GM23338 (cell line): ENCODE measurements around the gene RXRB. TPM values are rescaled to one million over a fixed set of nuclear protein-coding genes. Genes with fewer than 3 reads are reported as not detected.
A peak's percentile ranks its signal among the peaks of the same experiment; 100 is the strongest.

Source experiments
- ATAC-seq: fragments of 200-7000 bp; cut with Tn5 transposase; 3 replicates; pipeline ENCODE4 v1.9.1; 2020
- DNase-seq: peaks from one replicate; pipeline ENCODE4 v3.0.0-alpha.2; 2015; ENCODE audit warnings: low spot score
- H2AFZ ChIP-seq: fragments of 200-600 bp; sonication (generic); 2 replicates; pipeline ENCODE4 v1.8.0; 2016; ENCODE audit warnings: antibody characterized with exemption, mild to moderate bottlenecking, moderate library complexity
- H3F3A ChIP-seq: fragments of 200-600 bp; sonication (generic); replicated peaks from 2 replicates; pipeline ENCODE4 v1.8.0; 2017; ENCODE audit warnings: antibody characterized with exemption, mixed run types, low read depth
- H3K27ac ChIP-seq: fragments of 200-600 bp; sonication (generic); 2 replicates; pipeline ENCODE4 v1.6.1; 2016; ENCODE audit warnings: low read depth
- H3K27me3 ChIP-seq: fragments of 200-600 bp; sonication (generic); 2 replicates; pipeline ENCODE4 v1.8.0; 2016; ENCODE audit warnings: mild to moderate bottlenecking, mixed run types, moderate library complexity; ENCODE audit not compliant: insufficient read depth
- H3K36me3 ChIP-seq: fragments of 200-600 bp; sonication (generic); 2 replicates; pipeline ENCODE4 v1.8.0; 2016; ENCODE audit warnings: mild to moderate bottlenecking; ENCODE audit not compliant: insufficient read depth
- H3K4me1 ChIP-seq: fragments of 200-600 bp; sonication (generic); 2 replicates; pipeline ENCODE4 v1.8.0; 2016; ENCODE audit warnings: mild to moderate bottlenecking, moderate library complexity; ENCODE audit not compliant: insufficient read depth
- H3K4me2 ChIP-seq: fragments of 200-600 bp; sonication (generic); 2 replicates; pipeline ENCODE4 v1.7.1; 2017; ENCODE audit warnings: mixed run types
- H3K4me3 ChIP-seq: fragments of 200-600 bp; sonication (generic); 2 replicates; pipeline ENCODE4 v1.6.1; 2016; ENCODE audit warnings: mixed run types
- H3K79me2 ChIP-seq: fragments of 200-600 bp; sonication (generic); replicated peaks from 2 replicates; pipeline ENCODE4 v1.8.0; 2017; ENCODE audit warnings: mild to moderate bottlenecking; ENCODE audit not compliant: insufficient read depth
- H3K9me2 ChIP-seq: fragments of 200-600 bp; sonication (generic); 2 replicates; pipeline ENCODE4 v1.8.0; 2017; ENCODE audit not compliant: insufficient read depth
- H4K20me1 ChIP-seq: fragments of 200-600 bp; sonication (generic); replicated peaks from 2 replicates; pipeline ENCODE4 v1.8.0; 2017; ENCODE audit warnings: mild to moderate bottlenecking; ENCODE audit not compliant: insufficient read depth
- H3K27ac Mint-ChIP-seq: 2 replicates; pipeline ENCODE4 v1.8.0; 2020; ENCODE audit warnings: inconsistent platforms, mild to moderate bottlenecking, moderate library complexity, mixed read lengths
- H3K27me3 Mint-ChIP-seq: 3 replicates; pipeline ENCODE4 v1.8.0; 2022; ENCODE audit warnings: low read depth, mild to moderate bottlenecking, moderate library complexity, mixed read lengths, inconsistent platforms; ENCODE audit not compliant: insufficient read depth, poor library complexity
- H3K36me3 Mint-ChIP-seq: 3 replicates; pipeline ENCODE4 v1.8.0; 2021; ENCODE audit warnings: low read depth, mild to moderate bottlenecking, inconsistent platforms, moderate library complexity, mixed read lengths
- H3K4me1 Mint-ChIP-seq: 3 replicates; pipeline ENCODE4 v1.8.0; 2020; ENCODE audit warnings: mild to moderate bottlenecking, inconsistent platforms, mixed read lengths
- H3K4me3 Mint-ChIP-seq: 3 replicates; pipeline ENCODE4 v1.8.0; 2021; ENCODE audit warnings: moderate library complexity, mild to moderate bottlenecking, inconsistent platforms, mixed read lengths
- H3K9me3 Mint-ChIP-seq: 3 replicates; pipeline ENCODE4 v1.8.0; 2020; ENCODE audit warnings: moderate library complexity, mild to moderate bottlenecking, inconsistent platforms, mixed read lengths
- EZH2 ChIP-seq: fragments of 200-600 bp; sonication (generic); IDR thresholded peaks from one replicate; pipeline ENCODE4 v1.8.0; 2017; ENCODE audit warnings: antibody characterized with exemption, mild to moderate bottlenecking, low read depth; ENCODE audit not compliant: unreplicated experiment
- EZH2phosphoT487 ChIP-seq: fragments of 200-600 bp; sonication (generic); IDR thresholded peaks from one replicate; pipeline ENCODE4 v1.8.1; 2018; ENCODE audit warnings: antibody characterized with exemption; ENCODE audit not compliant: unreplicated experiment
- NANOG ChIP-seq: IDR thresholded peaks from 2 replicates; pipeline ENCODE4 v1.6.1; 2016; ENCODE audit warnings: antibody characterized with exemption, borderline replicate concordance
- POLR2AphosphoS5 ChIP-seq: IDR thresholded peaks from 2 replicates; pipeline ENCODE4 v1.6.1; 2016; ENCODE audit warnings: antibody characterized with exemption, low read depth
- REST ChIP-seq: IDR thresholded peaks from one replicate; pipeline ENCODE4 v1.6.1; 2018; ENCODE audit warnings: antibody characterized with exemption; ENCODE audit not compliant: unreplicated experiment
- STAT1 ChIP-seq: IDR thresholded peaks from one replicate; pipeline ENCODE4 v1.6.1; 2016; ENCODE audit warnings: antibody characterized with exemption; ENCODE audit not compliant: unreplicated experiment
- ZNF114 ChIP-seq: fragments of 250-450 bp; sonication (Bioruptor Pico); IDR thresholded peaks from 2 replicates; pipeline ENCODE4 v1.5.0; 2020; ENCODE audit warnings: mild to moderate bottlenecking, moderate library complexity
- ZNF331 ChIP-seq: fragments of 250-450 bp; sonication (Bioruptor Pico); IDR thresholded peaks from 2 replicates; pipeline ENCODE4 v1.5.0; 2020; ENCODE audit warnings: low read depth, mild to moderate bottlenecking, moderate library complexity
- ZNF462 ChIP-seq: fragments of 250-450 bp; sonication (Bioruptor Pico); IDR thresholded peaks from 2 replicates; pipeline ENCODE4 v1.5.0; 2020; ENCODE audit warnings: mild to moderate bottlenecking, moderate library complexity
- polyA plus RNA-seq: library from polyadenylated mRNA; unstranded; fragments of >200 nt; fragmentation: Nextera tagmentation; extraction: Ambion mirVana; gene quantifications from 2 replicates; pipeline ENCODE4 v1.2.1, GENCODE V29; 2016
- total RNA-seq: library from RNA; depleted of rRNA; stranded (reverse); fragments of >200 nt; shearing (Covaris generic); gene quantifications from 2 replicates; pipeline ENCODE4 v1.2.3, GENCODE V29; 2014

The RXRB gene
- total and polyA plus RNA-seq, 2 experiments from 2014 or later = 6.9 to 11.6 TPM

GRCh38 chr6:33193619-33194018, 6.8 kb downstream of the RXRB start:
- Mint-ChIP-seq H3K27ac (no peak overlapping the region), H3K27me3 (peaks cover 21% of the 10 kb centered on the region), H3K4me1 (peaks cover 29% of the 10 kb centered on the region), H3K36me3 (peaks cover 23% of the 10 kb centered on the region), H3K9me3 (no peaks in the 10 kb centered on the region; the same call in 2 of the 3 replicates), H3K4me3 (peak overlapping the region; percentile 67)
- peak overlapping the region; percentile 94 for H3K4me3 ChIP-seq
- H3K9me2 ChIP-seq = no peaks in the 10 kb centered on the region
- no peaks in the 10 kb centered on the region; the same call in 1 of the 2 replicates for H3K36me3 ChIP-seq
- peaks cover 27% of the 10 kb centered on the region for H3K27me3 ChIP-seq
- H3F3A ChIP-seq = 0 out of 2 replicates have a peak, but pooled peaks cover 7% of the 10 kb centered on the region
- no peak overlapping the region for H3K27ac ChIP-seq
- ATAC-seq (no peak; the same call in 2 of the 3 replicates), DNase-seq (no peak)
- H4K20me1 ChIP-seq = peaks cover 7% of the 10 kb centered on the region
- no peak overlapping the region for H2AFZ ChIP-seq
- H3K4me2 ChIP-seq = peak overlapping the region; percentile 100
- peaks cover 11% of the 10 kb centered on the region for H3K4me1 ChIP-seq
- no peaks in the 10 kb centered on the region for H3K79me2 ChIP-seq
- TF ChIP-seq REST = no peak
- no peak for TF ChIP-seq POLR2AphosphoS5

GRCh38 chr6:33192671-33193602, 7.5 kb downstream of the RXRB start:
- ATAC-seq (peak; percentile 55), DNase-seq (peak; percentile 68)
- Histone ChIP-seq H3K79me2 (no peaks in the 10 kb centered on the region), H2AFZ (peak overlapping the region; percentile 100), H3K4me2 (peak overlapping the region; percentile 100), H3K27me3 (peaks cover 27% of the 10 kb centered on the region), H3K9me2 (no peaks in the 10 kb centered on the region), H3F3A (0 out of 2 replicates have a peak, but pooled peaks cover 5% of the 10 kb centered on the region), H3K4me1 (peaks cover 11% of the 10 kb centered on the region), H4K20me1 (peaks cover 1% of the 10 kb centered on the region), H3K36me3 (no peaks in the 10 kb centered on the region; the same call in 1 of the 2 replicates), H3K4me3 (peak overlapping the region; percentile 94), H3K27ac (no peak overlapping the region)
- Mint-ChIP-seq H3K27ac (no peak overlapping the region), H3K4me3 (peak overlapping the region; percentile 90), H3K4me1 (peaks cover 22% of the 10 kb centered on the region), H3K36me3 (peaks cover 23% of the 10 kb centered on the region), H3K27me3 (peaks cover 21% of the 10 kb centered on the region), H3K9me3 (no peaks in the 10 kb centered on the region)
- TF ChIP-seq ZNF331 (CRISPR knock-in tag) = no peak
- no peak for TF ChIP-seq NANOG
- no peak for TF ChIP-seq EZH2phosphoT487
- no peak for TF ChIP-seq ZNF462 (CRISPR knock-in tag)
- TF ChIP-seq ZNF114 = no peak
- TF ChIP-seq POLR2AphosphoS5 = no peak
- no peak for TF ChIP-seq STAT1
- TF ChIP-seq EZH2 = no peak
